ENCODE results near the gene MGAT4A.

DNA sequence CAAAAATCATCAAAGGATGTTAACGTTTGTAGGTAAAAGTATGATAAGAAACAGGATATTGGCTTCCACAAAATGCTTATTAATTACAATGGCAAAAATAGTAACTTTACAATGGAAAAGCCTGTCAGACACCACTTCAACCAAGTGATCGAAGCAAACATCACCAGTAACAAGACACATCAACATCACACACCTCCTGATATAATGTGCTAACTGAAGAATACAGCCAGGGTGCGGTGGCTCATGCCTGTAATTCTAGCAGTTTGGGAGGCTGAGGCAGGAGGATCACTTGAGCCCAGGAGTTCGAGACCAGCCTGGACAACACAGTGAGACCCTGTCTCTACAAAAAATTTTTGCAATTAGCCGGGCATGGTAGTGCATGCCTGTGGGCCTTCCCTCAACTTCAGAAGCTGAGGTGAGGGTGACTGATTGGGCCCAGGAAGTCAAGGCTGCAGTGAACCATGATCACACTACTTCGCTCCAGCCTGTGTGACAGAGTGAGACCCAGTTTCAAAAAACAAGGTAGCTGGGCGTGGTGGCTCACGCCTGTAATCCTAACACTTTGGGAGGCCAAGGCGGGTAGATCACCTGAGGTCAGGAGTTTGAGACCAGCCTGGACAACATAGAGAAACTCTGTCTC, 15.0 kb downstream of the MGAT4A start:
- TF ChIP-seq EZH2 (IDR thresholded peaks at IDR 0.05; ENCODE audit: low read depth, low read length, severe bottlenecking) (no peak), EGR1 (IDR thresholded peaks at IDR 0.05; ENCODE audit: borderline replicate concordance, low read depth, low read length) (no peak)
- TF ChIP-seq, protein P1, sequence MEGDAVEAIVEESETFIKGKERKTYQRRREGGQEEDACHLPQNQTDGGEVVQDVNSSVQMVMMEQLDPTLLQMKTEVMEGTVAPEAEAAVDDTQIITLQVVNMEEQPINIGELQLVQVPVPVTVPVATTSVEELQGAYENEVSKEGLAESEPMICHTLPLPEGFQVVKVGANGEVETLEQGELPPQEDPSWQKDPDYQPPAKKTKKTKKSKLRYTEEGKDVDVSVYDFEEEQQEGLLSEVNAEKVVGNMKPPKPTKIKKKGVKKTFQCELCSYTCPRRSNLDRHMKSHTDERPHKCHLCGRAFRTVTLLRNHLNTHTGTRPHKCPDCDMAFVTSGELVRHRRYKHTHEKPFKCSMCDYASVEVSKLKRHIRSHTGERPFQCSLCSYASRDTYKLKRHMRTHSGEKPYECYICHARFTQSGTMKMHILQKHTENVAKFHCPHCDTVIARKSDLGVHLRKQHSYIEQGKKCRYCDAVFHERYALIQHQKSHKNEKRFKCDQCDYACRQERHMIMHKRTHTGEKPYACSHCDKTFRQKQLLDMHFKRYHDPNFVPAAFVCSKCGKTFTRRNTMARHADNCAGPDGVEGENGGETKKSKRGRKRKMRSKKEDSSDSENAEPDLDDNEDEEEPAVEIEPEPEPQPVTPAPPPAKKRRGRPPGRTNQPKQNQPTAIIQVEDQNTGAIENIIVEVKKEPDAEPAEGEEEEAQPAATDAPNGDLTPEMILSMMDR (IDR thresholded peaks at IDR 0.05; ENCODE audit: control extremely low read depth in 1 of 3, insufficient read depth in 1 of 3, low read depth in 1 of 3, low read length in 3 of 3): no peak

Measured in H1 (cell line).